GM19328 (cell line): ENCODE measurements around the gene SUN3.

ENCODE experiments used
- ATAC-seq: cut with Tn5 transposase; IDR thresholded peaks from one replicate; pipeline ENCODE4 v1.9.1; 2021; ENCODE audit warnings: mild to moderate bottlenecking, moderate library complexity; ENCODE audit not compliant: unreplicated experiment

Gene SUN3

GRCh38 chr7:48028938-48029337, at the start of gene SUN3:
Gene SUN3 (minus strand): TSS chr7:48029107. CDS start chr7:48028938, 169 bp downstream.
- no peak for ATAC-seq

- no peak for ATAC-seq
Measured at GRCh38 chr7:48078470-48078869, 49.6 kb upstream of the SUN3 start.

- no peak for ATAC-seq
Measured at GRCh38 chr7:48077423-48077822, 48.5 kb upstream of the SUN3 start.

GRCh38 chr7:48074204-48074654, 45.3 kb upstream of the SUN3 start:
- ATAC-seq, result no peak

GRCh38 chr7:48067475-48067874, 38.6 kb upstream of the SUN3 start:
- no peak for ATAC-seq

GRCh38 chr7:48063985-48064384, 35.1 kb upstream of the SUN3 start:
- ATAC-seq, result no peak

GRCh38 chr7:48059706-48060105, 30.8 kb upstream of the SUN3 start:
- ATAC-seq, result no peak

- ATAC-seq, result no peak
Measured at GRCh38 chr7:48058990-48059389, 30.1 kb upstream of the SUN3 start.

GRCh38 chr7:48053736-48054135, 24.8 kb upstream of the SUN3 start:
- ATAC-seq, result no peak

- no peak for ATAC-seq
Measured at GRCh38 chr7:48052748-48053147, 23.8 kb upstream of the SUN3 start.

- no peak for ATAC-seq
Measured at GRCh38 chr7:48049850-48050249, 20.9 kb upstream of the SUN3 start.

GRCh38 chr7:48048113-48048512, 19.2 kb upstream of the SUN3 start:
- ATAC-seq, result no peak

- no peak for ATAC-seq
Measured at GRCh38 chr7:48046458-48046857, 17.6 kb upstream of the SUN3 start.

GRCh38 chr7:48045195-48045765, 16.4 kb upstream of the SUN3 start:
- no peak for ATAC-seq

- no peak for ATAC-seq
Measured at GRCh38 chr7:48042636-48043035, 13.7 kb upstream of the SUN3 start.

- ATAC-seq, result no peak
Measured at GRCh38 chr7:48042216-48042615, 13.3 kb upstream of the SUN3 start.

GRCh38 chr7:48041653-48041970, 12.7 kb upstream of the SUN3 start:
- no peak for ATAC-seq

GRCh38 chr7:48040944-48041652, 12.2 kb upstream of the SUN3 start:
- ATAC-seq, result no peak

GRCh38 chr7:48038815-48039506, 10.1 kb upstream of the SUN3 start:
- no peak for ATAC-seq

GRCh38 chr7:48035967-48036478, 7.1 kb upstream of the SUN3 start:
- no peak for ATAC-seq

- peak; percentile 100 for ATAC-seq
Measured at GRCh38 chr7:48035301-48035966, 6.5 kb upstream of the SUN3 start, which contains the start of gene C7orf57. Gene C7orf57 (plus strand): TSS chr7:48035543. CDS start chr7:48036309, 766 bp downstream.
